NOMO-1 (cell line): ENCODE measurements around the gene LHPP.

Source experiments
- DNase-seq, 2 experiments: peaks; one replicate each; lab custom pipeline; 2025; ENCODE audit not compliant: unreplicated experiment in 2 of 2; lab: John Stamatoyannopoulos, UW

LHPP gene

GRCh38 chr10:124616040-124616835 is 154.6 kb downstream of the LHPP start:
- DNase-seq: no peak

DNA sequence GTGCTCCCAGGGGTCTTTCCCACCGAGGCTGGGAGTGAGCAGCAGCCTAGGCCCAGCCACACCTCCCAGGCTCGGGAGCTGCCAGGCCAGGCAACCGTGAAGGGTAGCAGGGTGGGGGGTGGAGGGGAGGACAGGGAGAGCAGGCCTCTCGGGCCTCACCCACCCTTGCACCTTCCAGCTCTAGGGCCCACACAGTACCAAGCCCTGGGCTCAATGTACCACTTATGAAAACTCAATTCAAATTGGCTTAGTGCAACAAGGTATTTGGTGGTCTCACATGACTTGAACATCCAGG is 155.2 kb downstream of the LHPP start:
- DNase-seq: no peak

GRCh38 chr10:124618470-124619073 is 156.9 kb downstream of the LHPP start:
- DNase-seq: no peak

- no peak for DNase-seq
Measured at GRCh38 chr10:124619195-124619594, 157.6 kb downstream of the LHPP start.

DNA sequence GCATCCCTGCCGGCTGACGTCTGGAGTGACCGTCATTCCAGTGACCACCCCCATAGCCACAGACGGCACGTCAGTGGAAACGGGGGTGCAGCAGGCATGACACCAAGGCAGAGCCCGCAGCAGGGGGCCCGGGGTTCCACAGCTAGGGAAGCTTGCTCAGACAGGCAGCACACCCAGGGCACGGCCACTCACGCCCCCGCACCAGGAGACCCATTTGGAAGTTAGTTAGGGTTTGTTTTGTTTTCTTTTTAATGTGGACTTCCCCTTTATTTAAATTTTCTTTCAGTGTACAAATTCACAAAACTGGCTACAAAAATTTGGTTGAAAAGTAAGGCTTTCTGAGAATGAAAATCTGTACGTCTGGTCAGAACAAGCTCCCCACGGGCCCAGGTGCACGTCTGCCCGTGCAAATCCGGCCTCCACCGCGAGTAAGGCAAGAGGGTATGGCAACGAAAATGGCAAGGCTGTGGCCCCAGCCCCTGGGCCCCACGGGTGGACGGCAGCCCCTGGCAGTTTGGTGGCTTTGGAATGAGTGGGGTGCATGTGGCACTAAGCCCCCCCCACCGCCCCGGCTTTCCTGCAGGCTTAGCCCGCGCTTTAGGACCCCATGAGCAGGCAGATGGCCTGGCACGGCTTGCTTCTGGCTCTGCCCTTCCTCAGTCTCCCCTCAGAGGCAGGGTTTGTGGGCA is 158.3 kb downstream of the LHPP start:
- no peak for DNase-seq

DNA sequence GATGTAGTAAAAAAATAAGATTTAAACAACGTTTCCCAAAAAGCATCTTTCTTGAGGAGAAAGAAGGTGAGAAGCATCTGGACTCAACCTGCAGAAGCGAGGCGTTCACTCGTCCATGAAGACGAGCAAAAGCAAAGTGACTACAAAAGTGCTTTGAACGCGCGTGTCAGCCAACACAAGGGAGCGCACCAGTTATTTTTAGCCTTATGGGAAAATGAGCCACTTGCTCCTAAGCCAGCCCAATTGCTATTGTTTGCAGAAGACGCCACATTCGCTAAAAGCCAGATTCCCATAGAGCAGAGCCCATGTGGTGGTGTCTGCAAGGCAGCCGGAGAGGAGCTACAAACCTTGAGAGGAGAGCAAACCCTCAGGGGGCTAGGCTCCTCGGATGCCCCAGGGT is 160.0 kb downstream of the LHPP start:
- DNase-seq: no peak

GRCh38 chr10:124622158-124622557 is 160.5 kb downstream of the LHPP start:
- DNase-seq: no peak

- DNase-seq: no peak
Measured at GRCh38 chr10:124622866-124623536, 161.4 kb downstream of the LHPP start.

DNA sequence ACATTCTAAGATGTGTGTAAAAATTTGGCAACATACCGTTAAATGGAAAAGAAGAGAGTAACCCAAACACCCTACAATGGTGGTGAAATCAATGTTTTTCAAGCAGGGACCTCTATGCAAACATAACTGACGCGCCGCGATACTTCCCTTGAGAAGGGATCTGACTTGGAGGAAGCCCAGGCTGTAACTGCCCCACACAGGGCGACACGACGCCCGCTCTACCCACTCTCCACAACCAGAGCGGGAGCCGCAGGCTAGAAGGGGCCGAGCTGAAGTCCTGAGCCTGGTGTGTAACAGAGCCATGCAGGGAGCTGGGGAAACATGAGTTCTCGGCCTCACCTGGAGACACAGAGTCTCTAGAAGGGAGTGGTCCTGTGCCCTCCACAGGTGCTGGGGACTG is 162.4 kb downstream of the LHPP start:
- DNase-seq: no peak

- DNase-seq: no peak
Measured at GRCh38 chr10:124624466-124624865, 162.8 kb downstream of the LHPP start.

DNA sequence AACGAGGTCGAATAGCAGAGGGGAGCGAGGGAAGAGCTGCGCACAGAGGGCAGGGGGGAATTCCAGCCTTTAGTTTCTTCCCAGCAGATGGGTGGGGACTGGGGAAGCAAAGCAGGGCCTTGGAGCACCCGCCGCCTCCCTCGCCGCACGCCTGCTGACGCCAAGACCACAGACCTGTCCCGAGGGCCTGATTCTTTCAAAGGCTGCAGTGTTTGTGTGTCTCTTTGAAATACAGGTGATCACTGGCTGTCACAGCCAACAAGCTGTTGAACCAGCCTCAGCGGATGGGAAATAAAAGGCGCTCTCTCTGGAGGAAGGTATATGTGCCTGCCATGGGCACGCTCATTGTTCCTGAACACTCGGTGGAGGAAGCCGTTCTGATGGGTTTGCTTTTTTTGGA is 163.3 kb downstream of the LHPP start:
- no peak for DNase-seq

- DNase-seq: no peak
Measured at GRCh38 chr10:124625831-124626238, 164.2 kb downstream of the LHPP start.

DNA sequence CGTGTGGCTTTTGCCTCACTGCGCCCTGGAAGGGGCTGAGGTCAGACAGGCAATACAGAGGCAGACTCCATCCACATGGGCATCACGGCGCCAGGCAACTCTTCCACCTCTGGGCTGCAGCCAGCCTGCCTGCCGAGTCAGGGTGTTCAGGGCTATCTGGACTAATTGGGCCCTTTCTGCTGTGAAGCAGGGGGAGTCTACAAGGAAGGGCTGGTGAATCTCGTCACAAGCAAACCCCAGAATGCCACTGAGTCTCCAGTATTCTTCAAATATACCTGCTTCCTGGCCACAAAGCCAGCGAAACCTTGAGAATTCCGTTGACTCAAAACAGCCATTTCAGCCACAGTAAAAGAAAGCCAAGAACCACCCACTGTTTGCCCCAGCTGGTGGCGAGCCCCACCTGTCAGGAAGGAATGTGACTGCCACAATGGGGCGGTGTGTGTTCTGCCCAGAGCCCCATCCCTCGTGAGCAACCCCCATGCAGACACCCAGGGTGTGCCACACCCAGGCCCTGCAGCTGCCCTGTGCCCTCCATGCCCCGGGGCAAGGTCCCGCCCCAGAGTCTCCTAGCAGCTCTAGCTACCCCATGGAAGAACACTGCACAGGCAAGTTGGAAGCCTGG is 165.2 kb downstream of the LHPP start:
- no peak for DNase-seq

- DNase-seq: no peak
Measured at GRCh38 chr10:124627866-124628675, 166.4 kb downstream of the LHPP start.

GRCh38 chr10:124628676-124629021 is 167.0 kb downstream of the LHPP start:
- no peak for DNase-seq

GRCh38 chr10:124629415-124629814 is 167.8 kb downstream of the LHPP start:
- no peak for DNase-seq

GRCh38 chr10:124629842-124630241 is 168.2 kb downstream of the LHPP start:
- DNase-seq: no peak

- no peak for DNase-seq
Measured at GRCh38 chr10:124630551-124630950, 168.9 kb downstream of the LHPP start.

- no peak for DNase-seq
Measured at GRCh38 chr10:124632064-124632531, 170.5 kb downstream of the LHPP start.

- no peak for DNase-seq
Measured at GRCh38 chr10:124632566-124632965, 170.9 kb downstream of the LHPP start.
